ENCODE data around the gene PAXIP1. TPM values are rescaled to one million over a fixed set of nuclear protein-coding genes. Genes with fewer than 3 reads are reported as not detected.

PAXIP1 gene, protein sequence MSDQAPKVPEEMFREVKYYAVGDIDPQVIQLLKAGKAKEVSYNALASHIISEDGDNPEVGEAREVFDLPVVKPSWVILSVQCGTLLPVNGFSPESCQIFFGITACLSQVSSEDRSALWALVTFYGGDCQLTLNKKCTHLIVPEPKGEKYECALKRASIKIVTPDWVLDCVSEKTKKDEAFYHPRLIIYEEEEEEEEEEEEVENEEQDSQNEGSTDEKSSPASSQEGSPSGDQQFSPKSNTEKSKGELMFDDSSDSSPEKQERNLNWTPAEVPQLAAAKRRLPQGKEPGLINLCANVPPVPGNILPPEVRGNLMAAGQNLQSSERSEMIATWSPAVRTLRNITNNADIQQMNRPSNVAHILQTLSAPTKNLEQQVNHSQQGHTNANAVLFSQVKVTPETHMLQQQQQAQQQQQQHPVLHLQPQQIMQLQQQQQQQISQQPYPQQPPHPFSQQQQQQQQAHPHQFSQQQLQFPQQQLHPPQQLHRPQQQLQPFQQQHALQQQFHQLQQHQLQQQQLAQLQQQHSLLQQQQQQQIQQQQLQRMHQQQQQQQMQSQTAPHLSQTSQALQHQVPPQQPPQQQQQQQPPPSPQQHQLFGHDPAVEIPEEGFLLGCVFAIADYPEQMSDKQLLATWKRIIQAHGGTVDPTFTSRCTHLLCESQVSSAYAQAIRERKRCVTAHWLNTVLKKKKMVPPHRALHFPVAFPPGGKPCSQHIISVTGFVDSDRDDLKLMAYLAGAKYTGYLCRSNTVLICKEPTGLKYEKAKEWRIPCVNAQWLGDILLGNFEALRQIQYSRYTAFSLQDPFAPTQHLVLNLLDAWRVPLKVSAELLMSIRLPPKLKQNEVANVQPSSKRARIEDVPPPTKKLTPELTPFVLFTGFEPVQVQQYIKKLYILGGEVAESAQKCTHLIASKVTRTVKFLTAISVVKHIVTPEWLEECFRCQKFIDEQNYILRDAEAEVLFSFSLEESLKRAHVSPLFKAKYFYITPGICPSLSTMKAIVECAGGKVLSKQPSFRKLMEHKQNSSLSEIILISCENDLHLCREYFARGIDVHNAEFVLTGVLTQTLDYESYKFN
- total RNA-seq = 16.1 and 17.8 TPM in 2 replicates

DNA sequence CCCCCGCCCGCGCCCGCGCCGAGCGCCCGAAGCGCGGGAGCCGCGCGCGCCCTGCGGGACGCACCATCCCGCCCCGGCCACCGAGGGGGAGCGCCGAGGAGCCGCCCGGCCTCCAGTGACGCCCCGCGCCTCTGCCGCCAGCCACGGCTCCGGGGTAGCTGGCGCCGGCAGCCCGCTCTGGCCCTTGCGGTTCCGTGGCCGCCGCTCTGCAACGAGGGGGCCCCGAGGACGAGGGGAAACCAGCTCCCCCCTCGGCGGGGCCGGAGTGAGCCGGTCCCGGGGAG is at the start of gene PAXIP1:
PAXIP1 (minus strand) TSS at position 33 of the 284 bp plus-strand sequence. CDS start 195 bp downstream, outside the sequence.

Other genes with a start within 250 kb of the PAXIP1 start
- gene HTR5A, start 67.2 kb upstream of the PAXIP1 start, total RNA-seq = not detected in 2 replicates

Measured in thoracic aorta endothelial cell (primary cell).